Adrenal gland (tissue), 5 donors: ENCODE measurements around the gene PRKG1.

Source experiments
- CTCF ChIP-seq, 6 experiments: fragments of 450-650 bp in 4 of 6; fragments of 200-600 bp in 2 of 6; sonication (generic) in 1 of 6; IDR thresholded peaks; 1 replicate in 5 of 6; 2 replicates in 1 of 6; pipeline versions ENCODE4 v1.5.1 to v1.8.0; 2016 to 2021; ENCODE audit warnings: antibody characterized with exemption in 6 of 6, mild to moderate bottlenecking in 2 of 6, moderate library complexity in 1 of 6
- POLR2A ChIP-seq, 2 donors: fragments of 450-650 bp; IDR thresholded peaks; one replicate each; pipeline ENCODE4 v1.6.1; 2017; ENCODE audit warnings: antibody characterized with exemption in 2 of 2, mild to moderate bottlenecking in 2 of 2, moderate library complexity in 1 of 2
- donor health status: DM: no; HTN: no; CAD: no.

DNA sequence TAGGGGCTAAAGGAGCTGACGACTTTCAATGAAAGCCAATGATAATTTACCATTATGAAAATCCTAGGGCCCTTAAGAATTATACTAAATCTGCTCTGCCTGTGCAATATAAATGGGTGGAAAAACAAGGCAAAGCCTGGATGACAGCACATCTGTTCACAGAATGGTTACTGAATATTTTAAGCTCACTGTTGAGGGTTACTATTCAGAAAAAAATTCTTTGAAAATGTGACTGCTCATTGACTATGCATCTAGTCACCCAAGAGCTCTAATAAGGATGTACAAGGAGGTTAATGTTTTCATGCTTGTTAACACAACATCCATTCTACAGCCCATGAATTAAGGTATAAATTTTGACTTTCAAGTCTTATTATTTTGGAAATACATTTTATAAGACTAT, 1248.6 kb downstream of the PRKG1 start:
- no peak for TF ChIP-seq CTCF (IDR thresholded peaks at IDR 0.05)
- no peak for TF ChIP-seq POLR2A (IDR thresholded peaks at IDR 0.05)
